ENCODE measurements around the gene ASIP. TPM values are rescaled to one million over a fixed set of nuclear protein-coding genes. Genes with fewer than 3 reads are reported as not detected.

ASIP gene
- total and polyA plus RNA-seq, 2 of the 13 experiments (the other 11 are each of a cell fraction or from before 2014, with no cell fraction given): not detected

GRCh38 chr20:34302723-34303533 lies 61.7 kb downstream of the ASIP start, which contains the start of gene AHCY (continued):
- TF ChIP-seq HIC2 (CRISPR knock-in tag; IDR thresholded peaks at IDR 0.05; ENCODE audit: low read depth): no peak; the same call in 1 of the 2 replicates
- peak; percentile 89 for TF ChIP-seq ZNF138 (CRISPR knock-in tag; IDR thresholded peaks at IDR 0.05; ENCODE audit: low read depth)
- TF ChIP-seq ZNF749 (CRISPR knock-in tag; IDR thresholded peaks at IDR 0.05; ENCODE audit: borderline replicate concordance): peak; percentile 80
- TF ChIP-seq ZNF644 (CRISPR knock-in tag; IDR thresholded peaks at IDR 0.05; ENCODE audit: low read depth): no peak
- no peak for TF ChIP-seq TRIM24 (CRISPR knock-in tag; IDR thresholded peaks at IDR 0.05)
- no peak; the same call in 1 of the 2 replicates for TF ChIP-seq ZNF17 (CRISPR knock-in tag; IDR thresholded peaks at IDR 0.05)
- TF ChIP-seq NFKB2 (CRISPR knock-in tag; IDR thresholded peaks at IDR 0.05; ENCODE audit: borderline replicate concordance): peak; percentile 89; the same call in 1 of the 2 replicates
- TF ChIP-seq BORCS8-MEF2B (CRISPR knock-in tag; IDR thresholded peaks at IDR 0.05): peak; percentile 85; the same call in 1 of the 2 replicates
- peak; percentile 78 for TF ChIP-seq AHDC1 (CRISPR knock-in tag; IDR thresholded peaks at IDR 0.05; ENCODE audit: borderline replicate concordance)
- no peak; the same call in 1 of the 2 replicates for TF ChIP-seq SIN3A (IDR thresholded peaks at IDR 0.05; ENCODE audit: borderline replicate concordance, low read depth, low read length)
- 0 out of 2 replicates have a peak, but pooled peaks have one; percentile 84 for TF ChIP-seq ZNF569 (CRISPR knock-in tag; IDR thresholded peaks at IDR 0.05; ENCODE audit: borderline replicate concordance)
- peak; percentile 42; the same call in 1 of the 2 replicates for TF ChIP-seq KDM6A (CRISPR knock-in tag; IDR thresholded peaks at IDR 0.05; ENCODE audit: low read depth)
- TF ChIP-seq ZFY (CRISPR knock-in tag; IDR thresholded peaks at IDR 0.05): peak; percentile 99
- peak; percentile 88 for TF ChIP-seq ZNF598 (CRISPR knock-in tag; IDR thresholded peaks at IDR 0.05; ENCODE audit: borderline replicate concordance)
- TF ChIP-seq, protein P1, sequence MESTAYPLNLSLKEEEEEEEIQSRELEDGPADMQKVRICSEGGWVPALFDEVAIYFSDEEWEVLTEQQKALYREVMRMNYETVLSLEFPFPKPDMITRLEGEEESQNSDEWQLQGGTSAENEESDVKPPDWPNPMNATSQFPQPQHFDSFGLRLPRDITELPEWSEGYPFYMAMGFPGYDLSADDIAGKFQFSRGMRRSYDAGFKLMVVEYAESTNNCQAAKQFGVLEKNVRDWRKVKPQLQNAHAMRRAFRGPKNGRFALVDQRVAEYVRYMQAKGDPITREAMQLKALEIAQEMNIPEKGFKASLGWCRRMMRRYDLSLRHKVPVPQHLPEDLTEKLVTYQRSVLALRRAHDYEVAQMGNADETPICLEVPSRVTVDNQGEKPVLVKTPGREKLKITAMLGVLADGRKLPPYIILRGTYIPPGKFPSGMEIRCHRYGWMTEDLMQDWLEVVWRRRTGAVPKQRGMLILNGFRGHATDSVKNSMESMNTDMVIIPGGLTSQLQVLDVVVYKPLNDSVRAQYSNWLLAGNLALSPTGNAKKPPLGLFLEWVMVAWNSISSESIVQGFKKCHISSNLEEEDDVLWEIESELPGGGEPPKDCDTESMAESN (CRISPR knock-in tag; conservative IDR thresholded peaks at IDR 0.05): peak; percentile 86
- peak; percentile 96 for TF ChIP-seq SRSF1 (optimal IDR thresholded peaks at IDR 0.05; ENCODE audit: low read depth, low read length)
- no peak for TF ChIP-seq EHMT2 (IDR thresholded peaks at IDR 0.05; ENCODE audit: borderline replicate concordance, low read depth, low read length)
- TF ChIP-seq, protein P2, sequence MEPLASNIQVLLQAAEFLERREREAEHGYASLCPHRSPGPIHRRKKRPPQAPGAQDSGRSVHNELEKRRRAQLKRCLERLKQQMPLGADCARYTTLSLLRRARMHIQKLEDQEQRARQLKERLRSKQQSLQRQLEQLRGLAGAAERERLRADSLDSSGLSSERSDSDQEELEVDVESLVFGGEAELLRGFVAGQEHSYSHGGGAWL (CRISPR knock-in tag; IDR thresholded peaks at IDR 0.05): peak; percentile 96
- peak; percentile 91 for TF ChIP-seq RBM39 (IDR thresholded peaks at IDR 0.05; ENCODE audit: low read depth, low read length, poor library complexity, severe bottlenecking)

Data from HepG2 (cell line).